ENCODE measurements around the gene NRARP. TPM values are rescaled to one million over a fixed set of nuclear protein-coding genes. Genes with fewer than 3 reads are reported as not detected.

NRARP gene
- total and polyA plus RNA-seq, 2 of the 13 experiments (the other 11 are each of a cell fraction or from before 2014, with no cell fraction given), result 0.22 to 0.46 TPM

DNA sequence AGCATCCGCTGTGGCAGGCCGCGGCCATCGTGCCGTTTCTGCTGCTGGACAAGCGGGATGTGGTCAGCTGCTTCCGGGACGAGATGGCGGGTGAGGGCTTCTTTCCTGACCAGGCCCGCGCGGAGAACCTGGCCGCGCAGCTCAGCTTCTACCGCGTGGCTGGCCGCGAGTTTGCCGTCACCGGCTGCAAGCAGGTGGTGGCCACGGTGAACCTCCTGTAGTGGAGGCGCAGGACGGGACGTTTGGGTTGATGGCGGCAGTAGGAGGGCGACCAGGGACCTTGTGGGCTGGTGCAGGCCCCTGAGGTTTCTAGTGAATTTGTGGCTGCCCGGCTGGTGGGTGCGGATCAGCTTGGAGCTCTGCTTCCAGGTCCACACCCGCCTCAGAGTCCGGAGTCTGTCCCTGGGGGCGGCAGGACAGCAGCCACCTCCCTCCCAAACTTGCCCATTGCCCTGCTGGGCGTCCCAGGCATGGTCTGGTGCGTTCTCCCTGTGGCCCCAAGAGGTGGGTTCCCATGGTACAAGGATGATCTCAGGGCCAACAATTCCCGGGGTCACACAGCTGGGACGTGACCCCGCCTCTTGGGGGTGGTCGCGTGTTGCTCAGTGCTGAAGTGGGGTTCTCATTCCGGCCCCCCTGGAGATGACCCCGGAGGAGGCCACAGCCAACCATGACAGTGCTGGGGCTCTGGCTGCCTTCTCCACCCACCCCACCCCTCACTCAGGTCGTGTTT is 22.2 kb downstream of the NRARP start:
- in situ Hi-C loops (cut with HindIII; ENCODE audit: extremely low pct_ligation_motif_present, low pct_unique_long_range_greater_than_20kb), result loop anchor here (10.0 kb wide), 1 partner anchor 245 kb away; no protein-coding TSS in a partner anchor

More for the DNA sequence above, 22.2 kb downstream of the NRARP start:
- over 99% methylated on average over 21 of the region's 41 CpGs for WGBS (ENCODE audit: low lambda C conversion rate)
- CTCF ChIA-PET (ENCODE audit: low intra/inter-chr PET ratio, low total read pairs), result no interaction called here
- intact Hi-C loops (cut with micrococcal nuclease; ENCODE audit: unreplicated experiment), result no loop called here
- Histone ChIP-seq H3K9ac (ENCODE audit: insufficient read depth, low read depth, low read length) (no peak overlapping the region), H3K4me2 (ENCODE audit: low read depth, low read length) (no peak overlapping the region), H3K27ac (ENCODE audit: extremely low read length, insufficient read depth, low read length) (no peak overlapping the region), H3K9me3 (ENCODE audit: low read length) (no peaks in the 10 kb centered on the region), H3K4me1 (ENCODE audit: insufficient read depth, low read length) (peaks cover 21% of the 10 kb centered on the region), H3K27me3 (ENCODE audit: control insufficient read depth in 1 of 2, insufficient read depth in 2 of 2, low read length in 2 of 2) (no peaks in the 10 kb centered on the region; a peak in 1 of 5 replicates), H3K4me3 (replicated peaks in 1 of 3; ENCODE audit: insufficient read depth in 1 of 3, low read depth in 2 of 3, low read length in 3 of 3) (no peak overlapping the region), H3K36me3 (replicated peaks in 1 of 2; ENCODE audit: control insufficient read depth in 1 of 2, insufficient read depth in 2 of 2, low read length in 2 of 2) (peaks cover 0 to 7% of the 10 kb centered on the region in 2 experiments; a peak in 2 of 5 replicates), H2AFZ (ENCODE audit: low read length) (no peak overlapping the region), H4K20me1 (ENCODE audit: insufficient read depth, low read length) (no peaks in the 10 kb centered on the region), H3K79me2 (ENCODE audit: insufficient read depth, low read length) (peaks cover 6% of the 10 kb centered on the region)
- DNase-seq (ENCODE audit: low spot score) (no peak), FAIRE-seq (no peak), ATAC-seq (no peak)
- TF ChIP-seq ZNF44 (CRISPR knock-in tag; IDR thresholded peaks at IDR 0.05) (no peak), ZNF446 (CRISPR knock-in tag; IDR thresholded peaks at IDR 0.05) (no peak)
- TF ChIP-seq, protein P1, sequence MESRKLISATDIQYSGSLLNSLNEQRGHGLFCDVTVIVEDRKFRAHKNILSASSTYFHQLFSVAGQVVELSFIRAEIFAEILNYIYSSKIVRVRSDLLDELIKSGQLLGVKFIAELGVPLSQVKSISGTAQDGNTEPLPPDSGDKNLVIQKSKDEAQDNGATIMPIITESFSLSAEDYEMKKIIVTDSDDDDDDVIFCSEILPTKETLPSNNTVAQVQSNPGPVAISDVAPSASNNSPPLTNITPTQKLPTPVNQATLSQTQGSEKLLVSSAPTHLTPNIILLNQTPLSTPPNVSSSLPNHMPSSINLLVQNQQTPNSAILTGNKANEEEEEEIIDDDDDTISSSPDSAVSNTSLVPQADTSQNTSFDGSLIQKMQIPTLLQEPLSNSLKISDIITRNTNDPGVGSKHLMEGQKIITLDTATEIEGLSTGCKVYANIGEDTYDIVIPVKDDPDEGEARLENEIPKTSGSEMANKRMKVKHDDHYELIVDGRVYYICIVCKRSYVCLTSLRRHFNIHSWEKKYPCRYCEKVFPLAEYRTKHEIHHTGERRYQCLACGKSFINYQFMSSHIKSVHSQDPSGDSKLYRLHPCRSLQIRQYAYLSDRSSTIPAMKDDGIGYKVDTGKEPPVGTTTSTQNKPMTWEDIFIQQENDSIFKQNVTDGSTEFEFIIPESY (CRISPR knock-in tag; IDR thresholded peaks at IDR 0.05), result 0 out of 2 replicates have a peak, but pooled peaks have one; percentile 6
- POLR2A ChIA-PET, result interaction anchor here (0.6 kb wide), 1 partner anchor 130 kb away, joined by 3 read pairs; no protein-coding TSS in a partner anchor
- TSS peak; percentile 23 for BruUV-seq (replicated peaks)
